HUDEP-2 (cell line): ENCODE measurements around the gene TRAF1.

Experiments
- DNase-seq, 76 experiments: peaks; one replicate each; lab custom pipeline; 2025; ENCODE audit not compliant: unreplicated experiment in 76 of 76; lab: John Stamatoyannopoulos, UW

The TRAF1 gene

DNA sequence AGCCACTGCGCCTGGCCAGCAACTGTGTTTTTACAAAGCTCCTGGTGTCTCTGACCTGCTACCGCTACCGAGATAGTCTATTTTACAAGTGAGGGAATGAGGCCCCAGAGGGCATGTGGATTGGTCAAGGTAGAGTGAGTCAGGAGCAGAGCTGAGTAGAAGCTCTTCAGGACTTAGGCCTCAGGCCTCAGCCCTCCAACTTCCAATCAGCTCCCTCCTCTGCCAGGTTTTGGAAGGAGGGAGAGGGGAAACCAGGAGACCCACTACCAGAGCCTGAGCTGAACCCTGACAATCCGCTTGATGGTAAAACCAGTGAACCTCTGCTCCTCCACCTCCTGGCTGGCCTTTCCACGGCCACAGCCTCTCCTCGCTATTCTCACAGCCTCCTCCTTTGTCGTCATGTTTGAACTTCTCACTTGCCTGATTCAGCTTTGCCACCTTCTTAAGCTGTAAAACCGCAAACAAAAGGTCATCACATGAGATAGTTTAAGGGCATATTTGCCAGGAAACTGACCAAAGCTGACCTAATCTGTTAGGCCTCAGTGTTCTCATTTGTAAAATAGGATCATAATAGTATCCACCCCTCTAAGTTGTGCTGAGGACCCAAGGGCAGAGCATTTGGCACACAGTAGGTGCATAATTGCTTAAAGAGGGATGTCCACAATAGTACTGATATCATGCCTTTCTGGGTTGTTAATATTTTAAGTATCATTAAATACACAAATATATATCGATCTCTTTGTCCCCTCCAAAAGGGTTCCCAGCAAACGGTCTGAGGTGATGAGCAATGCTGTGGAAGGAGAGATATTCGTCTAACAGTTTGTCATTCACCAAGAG, 1.7 kb downstream of the TRAF1 start:
- DNase-seq: no peak

DNA sequence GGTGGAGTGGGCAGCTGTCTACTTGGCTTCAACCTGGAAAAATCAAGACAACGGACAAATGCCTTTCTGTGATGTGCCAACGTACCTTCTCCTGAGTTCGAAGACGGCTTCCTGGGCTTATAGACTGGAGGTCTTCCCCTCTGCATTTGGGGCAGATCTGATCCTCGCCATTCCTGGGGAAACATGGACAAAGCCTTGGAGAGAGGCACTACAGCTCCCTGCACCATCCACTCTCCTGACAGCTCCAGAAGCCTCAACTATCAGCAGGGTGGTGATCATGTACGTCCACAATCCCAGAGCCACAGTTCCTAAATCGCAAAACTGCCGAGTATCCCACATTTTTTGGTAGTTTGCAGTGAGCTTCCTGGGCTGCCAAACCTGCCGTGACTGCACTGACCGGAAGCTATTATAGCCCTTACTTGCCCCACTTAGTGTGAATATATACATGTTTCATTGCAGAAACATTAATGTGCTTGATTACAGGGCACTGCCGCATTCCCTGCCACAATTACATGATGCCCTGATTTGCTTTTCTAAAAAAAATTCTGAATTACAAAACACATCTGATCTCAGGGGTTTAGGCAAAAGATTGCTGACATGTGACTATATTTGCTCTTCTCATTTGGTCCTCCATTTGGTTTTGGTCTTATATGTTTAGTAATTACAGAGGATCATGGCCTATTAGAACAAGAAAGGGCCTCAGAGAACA, 2.8 kb downstream of the TRAF1 start:
- no peak for DNase-seq

DNA sequence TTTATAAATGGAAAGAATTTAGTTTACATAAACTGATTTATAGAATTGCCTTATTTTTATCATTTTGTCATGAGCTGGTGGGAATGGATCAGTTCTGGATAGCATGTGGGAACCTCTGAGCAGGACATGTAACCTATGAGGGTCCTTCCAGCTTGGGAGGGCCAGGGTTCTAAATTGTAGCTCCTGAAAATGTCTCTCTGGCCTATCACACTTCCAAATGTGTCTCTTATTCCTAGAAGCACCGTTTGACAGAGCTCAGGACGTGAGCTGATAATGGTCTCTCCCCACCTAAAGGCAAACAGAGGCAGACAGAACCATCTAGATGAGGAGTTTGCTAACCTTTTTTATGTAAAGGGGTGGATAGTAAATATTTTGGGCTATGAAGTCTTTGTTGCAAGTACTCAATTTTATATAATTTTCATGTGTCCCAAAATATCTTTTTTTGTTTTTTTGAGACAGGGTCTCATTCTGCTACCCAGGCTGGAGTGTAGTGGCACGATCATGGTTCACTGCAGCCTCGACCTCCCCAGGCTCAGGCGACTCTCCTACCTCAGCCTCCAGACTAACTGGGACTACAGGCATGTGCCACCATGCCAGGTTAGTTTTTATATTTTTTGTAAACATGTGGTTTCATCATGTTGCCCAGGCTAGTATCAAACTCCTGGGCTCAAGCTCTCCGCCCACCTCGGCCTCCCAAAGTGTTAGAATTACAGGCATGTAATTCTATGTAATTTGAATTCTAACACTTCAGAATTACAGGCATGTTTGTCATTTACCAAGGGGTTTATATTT, 4.0 kb downstream of the TRAF1 start:
- DNase-seq: no peak

DNA sequence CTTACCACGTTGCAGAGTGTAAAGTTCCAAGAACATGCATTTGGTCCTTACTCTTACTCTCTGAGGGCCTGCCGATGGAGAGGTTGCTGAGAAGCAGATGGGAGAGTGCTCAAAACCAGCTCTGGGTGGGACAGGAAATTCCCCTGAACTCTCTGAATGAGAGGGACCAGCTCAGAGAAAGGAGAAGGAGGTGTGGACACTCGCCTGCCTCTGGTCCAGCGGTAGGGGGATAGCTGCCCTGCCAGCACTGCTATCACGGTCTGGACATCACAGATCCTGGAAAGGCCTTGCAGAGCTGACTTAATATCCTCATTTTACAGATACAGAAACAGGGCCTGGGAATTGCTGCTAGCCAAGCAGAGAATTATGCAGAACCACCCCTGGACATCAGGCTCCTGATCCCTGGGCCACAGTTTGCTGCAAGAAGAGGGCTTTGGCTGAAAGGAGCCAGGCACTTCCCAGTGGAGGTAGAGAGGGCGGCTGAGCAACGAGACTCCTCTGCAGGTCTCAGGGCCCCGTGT, 4.9 kb downstream of the TRAF1 start:
- DNase-seq: no peak

DNA sequence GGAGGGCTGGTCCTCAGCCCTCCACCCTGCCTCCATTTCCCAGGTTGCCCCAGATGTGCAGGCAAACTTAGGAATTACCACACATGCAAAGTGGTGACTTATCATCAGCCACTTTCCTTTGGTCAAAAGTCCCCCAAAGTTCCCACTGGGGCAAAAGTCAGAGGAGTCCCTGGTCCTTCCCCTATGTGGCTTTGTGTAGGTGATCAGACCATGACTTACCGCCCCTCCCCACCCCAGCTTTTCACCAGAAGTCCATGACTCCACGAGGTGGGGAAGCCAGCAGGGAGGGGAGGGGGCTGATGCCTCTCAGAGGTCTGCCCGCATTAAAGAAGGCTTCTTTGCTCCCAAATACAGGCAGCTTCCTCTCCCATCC, 5.8 kb downstream of the TRAF1 start:
- no peak for DNase-seq

DNA sequence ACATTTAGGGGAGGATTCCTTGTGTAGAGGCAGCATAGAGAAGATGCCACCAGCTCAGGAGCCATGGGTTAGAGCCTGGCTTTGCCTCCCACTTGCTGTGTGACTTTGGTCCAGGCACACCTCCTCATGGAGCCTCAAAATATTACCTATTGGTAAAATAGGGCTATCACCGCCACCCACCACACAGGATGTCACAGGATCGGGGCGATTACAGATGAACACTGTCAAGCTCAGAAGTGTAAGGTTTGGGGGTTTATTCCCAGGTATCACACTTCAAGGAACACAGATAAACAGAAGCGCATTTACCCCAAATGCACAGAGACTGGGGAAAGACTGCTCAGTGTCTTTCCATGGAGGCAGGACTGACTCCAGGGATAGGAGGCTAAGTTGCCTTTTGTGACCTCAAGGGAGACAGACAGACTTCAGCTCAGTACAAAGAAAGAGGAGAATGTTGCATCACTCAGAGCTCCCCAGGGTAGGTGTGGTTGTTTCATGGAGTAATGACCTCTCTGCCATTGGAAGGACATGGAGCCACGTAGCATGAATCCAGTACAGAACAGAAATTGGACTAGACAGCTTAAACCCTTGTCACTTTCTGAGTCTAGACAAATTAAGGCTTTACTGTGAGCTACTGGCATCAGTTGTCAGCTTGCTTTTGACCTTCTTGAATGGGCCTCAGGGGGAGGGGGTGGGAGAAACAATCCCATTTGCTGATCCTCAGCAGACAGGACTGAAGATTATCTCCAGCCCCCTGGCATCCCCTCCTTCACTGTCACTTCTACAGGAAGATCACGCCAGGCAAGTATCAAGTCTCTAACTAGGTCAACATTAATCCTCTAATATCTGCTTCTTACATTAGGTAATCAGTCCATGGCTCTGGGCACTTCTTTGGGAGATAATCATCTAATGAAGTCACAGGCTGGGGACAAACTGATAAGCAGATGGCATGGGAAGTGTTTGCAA, 6.5 kb downstream of the TRAF1 start:
- DNase-seq: no peak

DNA sequence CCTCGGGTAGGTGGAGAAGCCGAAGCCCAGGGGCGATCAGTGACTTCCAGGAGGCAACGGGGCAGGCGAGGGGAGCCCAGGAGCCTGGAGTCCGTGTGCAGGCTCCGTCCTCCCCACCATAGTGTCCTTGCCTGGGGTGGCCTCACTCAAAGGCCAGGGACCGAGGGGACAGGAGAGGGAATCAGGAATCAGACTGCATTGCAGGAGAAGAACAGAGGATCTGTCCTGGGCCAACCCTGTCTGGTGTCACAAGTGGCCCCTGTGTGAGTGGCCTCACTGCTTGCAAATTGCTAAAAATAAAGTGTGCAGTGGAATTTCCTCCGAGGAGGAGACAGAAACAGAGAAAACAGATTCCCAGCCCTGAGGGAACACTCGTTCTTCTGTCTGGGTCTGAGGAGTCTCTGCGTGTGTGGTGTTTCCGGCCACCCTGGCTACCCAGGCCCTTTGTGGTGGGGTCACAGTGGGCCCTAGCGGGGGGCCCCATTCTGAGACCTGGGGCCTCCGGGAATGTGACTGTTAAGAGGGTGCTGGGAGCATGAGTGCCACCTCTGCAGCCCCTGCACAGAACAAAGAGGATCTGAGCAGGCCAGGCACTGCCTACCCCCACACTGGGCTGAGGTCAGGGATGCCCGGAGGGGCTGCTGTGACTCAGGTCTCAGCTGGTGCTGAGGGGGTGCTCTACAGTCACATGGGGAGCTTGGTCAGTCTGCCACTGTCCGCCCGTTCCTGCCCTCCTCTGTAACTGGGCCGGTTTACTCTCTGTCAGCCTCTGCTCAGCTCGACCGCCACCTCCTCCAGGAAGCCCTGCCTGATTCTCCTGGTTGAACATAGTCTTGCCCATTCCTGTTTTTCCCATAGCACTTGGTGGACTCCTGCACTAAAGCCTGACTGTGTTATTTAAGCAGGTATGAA, 7.4 kb downstream of the TRAF1 start:
- no peak for DNase-seq

DNA sequence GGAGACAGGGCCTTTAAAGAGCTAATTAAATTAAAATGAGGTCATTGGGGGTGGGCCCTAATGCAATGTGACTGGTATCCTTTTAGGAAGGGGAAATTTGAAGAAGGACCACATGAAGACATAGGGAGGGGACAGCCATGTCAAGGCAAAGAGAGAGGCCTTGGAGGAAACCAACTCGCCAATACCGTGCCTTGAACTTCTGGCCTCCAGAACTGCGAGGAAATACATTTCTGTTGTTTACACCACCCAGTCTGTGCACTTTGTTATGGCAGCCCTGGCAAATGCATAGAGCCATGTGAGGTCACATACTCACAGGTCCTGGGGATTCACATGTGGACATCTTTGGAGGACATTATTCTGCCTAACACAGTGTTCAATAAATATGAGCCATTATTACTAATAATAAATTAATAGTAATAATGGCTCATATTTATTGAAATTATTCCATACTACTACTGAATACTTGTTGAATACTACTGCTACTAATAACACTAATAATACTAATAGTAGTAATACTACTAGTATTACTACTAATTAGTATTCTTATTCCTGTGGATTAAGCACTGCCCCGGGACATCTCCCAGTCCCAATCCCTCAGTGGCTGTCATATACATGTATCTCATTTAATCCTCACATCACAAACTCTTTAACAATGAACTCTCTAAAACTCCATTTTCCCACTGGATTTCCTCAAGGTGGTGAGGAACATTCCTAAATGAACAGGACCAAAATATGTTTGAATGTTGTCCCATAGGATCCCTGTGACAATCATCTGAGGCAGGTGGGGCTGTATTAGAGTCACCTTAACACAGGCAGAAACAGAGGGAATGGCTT, 8.4 kb downstream of the TRAF1 start:
- DNase-seq: no peak

DNA sequence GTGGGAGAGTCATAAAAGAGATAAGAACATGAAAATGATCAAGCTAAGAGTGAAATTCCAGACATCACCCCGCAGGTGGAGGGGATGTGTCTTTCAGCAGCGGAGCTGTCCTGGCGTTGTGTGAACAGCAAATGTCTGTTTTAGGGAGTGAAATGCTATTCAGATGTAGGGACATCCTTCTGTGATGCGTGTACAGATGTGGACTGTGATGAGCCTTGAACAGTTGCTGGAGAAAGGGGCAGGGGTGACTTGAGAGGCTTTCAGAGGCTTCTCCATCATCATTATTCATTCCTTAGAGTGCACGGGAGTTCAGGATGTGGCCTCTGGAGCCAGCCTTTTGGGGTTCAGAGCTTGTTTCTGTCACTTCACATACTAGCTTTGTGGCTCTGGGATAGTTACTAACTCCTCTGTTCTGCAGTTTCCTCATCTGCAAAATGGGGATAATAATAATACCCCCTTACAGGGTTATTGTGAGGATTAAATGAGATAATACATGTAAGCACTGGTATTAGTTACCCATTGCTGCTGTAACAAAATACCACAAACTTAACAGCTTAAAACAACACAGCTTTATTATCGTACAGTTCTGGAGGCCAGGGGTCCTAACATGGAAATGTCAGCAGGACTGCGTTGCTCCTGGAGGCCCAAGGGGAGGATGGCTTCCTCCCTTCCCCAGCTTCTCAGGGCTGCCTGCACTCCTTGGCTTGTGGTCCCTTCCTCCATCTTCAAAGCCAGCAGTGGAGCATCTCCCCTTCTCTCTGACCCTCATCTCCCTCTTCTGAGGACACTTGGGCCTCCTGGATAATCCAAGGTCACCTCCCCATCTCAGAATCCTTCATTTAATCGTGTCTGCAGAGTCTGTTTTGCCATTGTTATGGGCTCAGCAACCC, 9.4 kb downstream of the TRAF1 start:
- no peak for DNase-seq

DNA sequence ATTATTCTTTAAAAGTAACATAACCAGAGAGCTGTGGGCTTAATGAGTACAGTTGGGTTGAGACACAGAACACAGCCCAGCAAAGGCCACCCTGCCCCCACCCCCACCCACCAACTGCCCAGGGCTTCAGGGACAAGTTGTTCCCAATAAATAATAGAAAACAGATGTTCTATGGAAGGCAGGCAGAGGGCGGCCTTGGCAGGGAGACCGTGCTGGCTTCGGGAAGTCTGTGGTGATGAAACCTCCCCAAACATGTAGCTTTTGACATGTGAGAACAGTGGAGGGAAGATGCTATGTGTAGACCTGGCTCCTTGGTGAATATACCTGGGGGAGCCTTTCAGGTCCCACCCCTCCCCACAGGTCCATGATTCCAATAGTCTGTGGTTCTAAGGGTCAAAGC, 10.0 kb downstream of the TRAF1 start:
- DNase-seq: no peak

DNA sequence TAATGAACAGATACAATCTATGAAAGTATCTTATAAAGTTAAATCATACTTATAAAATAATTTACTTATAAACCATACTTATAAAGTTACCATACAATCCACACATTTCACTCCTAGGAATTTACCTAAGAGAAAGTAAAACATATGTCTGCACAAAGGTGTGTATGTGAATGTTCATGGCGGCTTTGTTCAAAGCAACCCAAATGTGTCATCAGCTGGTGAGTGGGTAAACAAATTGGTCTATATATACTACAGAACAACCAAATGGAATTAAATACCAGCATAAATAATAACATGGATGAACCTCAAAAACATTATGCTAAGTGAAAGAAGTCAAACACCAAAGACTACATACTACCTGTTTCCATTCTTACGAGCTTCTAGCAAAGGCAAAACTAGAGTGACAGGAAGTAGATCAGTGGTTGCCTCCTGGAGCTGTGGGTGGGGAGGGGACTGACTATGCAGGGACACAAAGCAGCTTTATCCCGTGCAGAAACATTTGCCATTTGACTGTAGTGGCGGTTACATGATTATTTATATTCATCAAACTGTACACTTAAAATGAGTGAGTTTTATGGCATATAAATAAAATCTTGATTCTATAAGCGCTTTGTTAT, 10.6 kb downstream of the TRAF1 start:
- DNase-seq: no peak

DNA sequence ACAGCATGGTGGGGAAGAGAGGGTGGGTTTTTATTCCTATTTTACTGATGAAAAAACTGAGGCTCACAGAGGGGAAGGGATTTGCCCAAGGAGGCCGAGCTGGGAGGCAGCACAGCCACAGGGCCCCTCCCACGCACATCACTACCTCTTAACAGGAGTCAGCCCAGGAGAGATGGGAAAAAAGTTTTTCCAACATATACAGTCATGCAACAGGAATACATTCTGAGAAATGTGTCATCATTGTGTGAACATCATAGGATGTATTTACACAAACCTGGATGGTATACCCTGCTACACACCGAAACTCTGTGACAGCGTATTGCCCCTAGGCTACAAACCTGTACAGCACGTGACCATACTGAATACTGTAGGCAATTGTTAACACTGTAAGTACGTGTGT, 11.6 kb downstream of the TRAF1 start:
- DNase-seq: no peak

DNA sequence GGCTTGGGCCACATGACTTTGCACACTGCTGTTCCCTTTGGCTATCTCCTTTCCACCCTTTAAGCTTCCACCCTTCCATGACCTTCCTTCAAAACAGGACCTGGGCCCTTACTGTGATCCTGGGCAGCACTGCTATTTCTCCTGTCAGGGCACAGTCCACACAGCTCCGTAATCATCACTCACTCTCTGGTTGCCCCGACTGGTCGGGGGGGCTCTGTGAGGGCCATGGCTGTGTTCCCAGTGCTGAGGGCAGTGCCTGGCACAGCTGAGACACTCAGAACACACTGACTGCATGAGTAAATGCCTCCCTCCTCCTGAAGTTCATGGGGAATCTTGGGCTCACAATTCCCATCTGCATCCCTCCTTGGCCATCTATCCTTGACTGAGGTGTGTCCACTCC, 12.2 kb downstream of the TRAF1 start:
- no peak for DNase-seq

DNA sequence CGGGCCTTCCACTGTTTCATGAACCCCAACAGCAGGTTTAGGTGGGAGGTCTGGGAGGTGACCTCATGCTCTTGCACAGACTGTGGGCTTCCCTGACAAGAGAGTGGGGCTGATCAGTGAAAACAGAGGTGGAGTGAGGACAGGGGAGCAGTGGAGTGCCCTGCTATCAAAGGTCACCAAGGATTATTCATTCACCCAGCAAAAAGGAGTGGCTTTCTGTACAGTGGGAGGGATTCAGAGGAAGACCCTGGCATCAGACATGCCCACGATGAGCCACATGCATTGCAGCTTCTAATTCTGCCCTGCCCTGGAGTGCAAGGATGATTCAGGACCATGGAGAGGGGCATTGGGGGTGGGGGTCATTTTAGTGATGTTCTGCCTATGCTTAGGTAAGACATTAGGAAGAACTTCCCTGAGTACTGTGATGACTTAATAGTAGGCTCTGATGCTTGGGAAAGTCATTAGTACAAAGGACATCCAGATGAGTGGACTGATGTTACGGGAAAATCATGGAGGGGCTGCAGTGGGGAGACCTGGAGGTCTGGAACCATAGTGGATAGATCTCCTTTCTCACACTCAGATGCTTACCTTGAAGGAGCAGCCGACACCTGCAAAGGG, 12.8 kb downstream of the TRAF1 start:
- DNase-seq: peak in 11 of 76 experiments; percentile 3 to 23 (median 12)

DNA sequence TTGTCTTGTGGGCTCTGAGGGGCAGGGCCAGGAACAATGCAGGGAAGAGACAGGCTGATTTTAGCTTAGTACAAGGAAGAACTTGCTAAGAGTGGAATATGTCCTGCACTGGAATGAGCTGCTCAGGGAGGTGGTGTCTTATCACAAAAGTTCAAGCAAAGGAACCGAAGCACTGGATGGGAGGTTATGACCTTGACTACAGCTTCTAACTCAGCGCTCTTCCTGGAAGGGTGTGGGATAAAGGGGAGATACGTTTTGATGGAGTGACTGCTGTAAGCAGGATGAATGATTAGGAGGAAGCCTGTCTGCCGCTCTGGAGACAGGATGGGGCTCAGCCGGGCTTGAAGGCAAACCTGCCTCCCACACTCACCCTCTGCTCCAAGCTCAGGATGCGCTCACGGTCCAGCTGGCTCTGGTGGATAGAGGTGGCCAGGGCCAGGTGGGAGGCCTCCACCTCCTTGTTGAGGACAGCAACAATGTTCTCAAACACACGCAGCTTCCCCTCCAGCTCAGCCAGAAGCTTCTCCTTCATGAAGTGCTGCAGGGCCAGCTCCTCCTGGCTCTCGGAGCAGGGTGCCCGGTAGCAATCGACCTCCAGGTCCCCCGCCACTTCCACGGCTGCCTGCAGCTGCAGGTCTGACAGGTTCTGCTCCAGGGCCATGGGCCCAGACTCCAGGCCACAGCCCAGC, 13.5 kb downstream of the TRAF1 start:
- no peak for DNase-seq

DNA sequence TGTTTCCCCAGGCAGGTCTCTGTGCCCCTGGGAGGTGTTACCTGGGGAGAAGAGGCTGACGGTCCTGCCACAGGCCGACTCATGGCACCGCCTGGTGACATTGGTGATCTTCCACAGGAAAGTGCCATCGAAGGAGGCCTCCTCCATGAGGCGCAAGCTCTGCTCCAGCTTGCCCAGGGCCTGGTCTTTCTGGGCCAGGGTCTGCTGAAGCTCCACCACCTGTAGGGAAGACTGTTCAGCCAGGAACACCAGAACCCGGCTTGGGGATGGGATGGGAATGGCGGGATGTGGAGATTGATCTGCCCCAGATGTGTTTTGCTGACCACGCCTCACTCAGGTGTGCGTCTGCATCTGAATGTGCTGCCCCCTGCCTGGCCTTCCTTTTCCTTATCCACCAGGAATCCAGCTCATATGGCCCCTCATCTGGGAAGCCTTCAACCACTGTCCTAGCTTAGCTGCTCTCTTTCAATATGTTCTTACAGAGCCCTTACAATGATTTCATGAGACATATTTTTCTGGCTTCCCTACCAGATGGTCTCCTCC, 15.2 kb downstream of the TRAF1 start:
- no peak for DNase-seq
